AG10803 (cell line): ENCODE measurements around the gene C18orf54.
"Not testable (repeated sequence)": the region's sequence is repeated elsewhere in the genome, so short reads cannot be mapped to it uniquely, and the experiment has no call there.

Source experiments
- DNase-seq: peaks from one replicate; pipeline ENCODE4 v3.0.0; 2010; ENCODE audit warnings: low read depth
- H3K4me3 ChIP-seq: 2 replicates; pipeline ENCODE4 v1.5.1; 2011; ENCODE audit warnings: mild to moderate bottlenecking, low read length, control low read depth
- CTCF ChIP-seq: conservative IDR thresholded peaks from 2 replicates; pipeline ENCODE4 v1.5.1; 2011; ENCODE audit warnings: mild to moderate bottlenecking, low read length, control low read depth, inconsistent platforms

The C18orf54 gene

GRCh38 chr18:54357660-54358494, at the start of gene C18orf54, which contains the start of gene STARD6:
Gene C18orf54 (plus strand): TSS chr18:54357906. CDS start chr18:54360573, 2,667 bp downstream.
Gene STARD6 (minus strand): TSS chr18:54357858. CDS start chr18:54354573, 3,285 bp downstream.
- peak; percentile 51 for TF ChIP-seq CTCF
- peak within 1 kb of the TSS; percentile 80 for H3K4me3 ChIP-seq

GRCh38 chr18:54309564-54309963, 48.1 kb upstream of the C18orf54 start:
- DNase-seq, H3K4me3 ChIP-seq: not testable (repeated sequence)

More at GRCh38 chr18:54357660-54358494, at the start of gene C18orf54, which contains the start of gene STARD6:
- peak; percentile 89 for DNase-seq

GRCh38 chr18:54316071-54316820, 41.5 kb upstream of the C18orf54 start:
- TF ChIP-seq CTCF, result no peak; the same call in 1 of the 2 replicates
- DNase-seq, result peak; percentile 7
- no peak overlapping the region for H3K4me3 ChIP-seq

- no peak overlapping the region for H3K4me3 ChIP-seq
- no peak for TF ChIP-seq CTCF
- DNase-seq, result no peak
Observed at GRCh38 chr18:54323561-54323960, 34.1 kb upstream of the C18orf54 start.

- no peak overlapping the region for H3K4me3 ChIP-seq
- TF ChIP-seq CTCF, result no peak
- DNase-seq, result no peak
Observed at GRCh38 chr18:54323970-54324369, 33.7 kb upstream of the C18orf54 start.

GRCh38 chr18:54327818-54328217, 29.9 kb upstream of the C18orf54 start:
- no peak overlapping the region for H3K4me3 ChIP-seq
- TF ChIP-seq CTCF, result no peak
- DNase-seq, result no peak

GRCh38 chr18:54329787-54330186, 27.9 kb upstream of the C18orf54 start:
- no peak for DNase-seq
- TF ChIP-seq CTCF, result no peak
- H3K4me3 ChIP-seq, result no peak overlapping the region
